Mesothelial cell of epicardium (in vitro differentiated cells): ENCODE results near the gene TAS1R1. TPM values are rescaled to one million over a fixed set of nuclear protein-coding genes. Genes with fewer than 3 reads are reported as not detected.
A peak's percentile ranks its signal among the peaks of the same experiment; 100 is the strongest.

Experiments used
- DNase-seq, 2 experiments: peaks; one replicate each; pipeline ENCODE4 v3.0.0; 2021; ENCODE audit warnings: low spot score in 2 of 2; ENCODE audit not compliant: unreplicated experiment in 2 of 2
- H3K27ac Mint-ChIP-seq: 2 replicates; pipeline ENCODE4 v1.8.0; 2021; ENCODE audit warnings: mixed read lengths
- H3K27me3 Mint-ChIP-seq: 2 replicates; pipeline ENCODE4 v1.8.0; 2021; ENCODE audit warnings: low read depth, mixed read lengths
- H3K36me3 Mint-ChIP-seq: 2 replicates; pipeline ENCODE4 v1.8.0; 2021; ENCODE audit warnings: mixed read lengths
- H3K4me1 Mint-ChIP-seq: 2 replicates; pipeline ENCODE4 v1.8.0; 2021; ENCODE audit warnings: mixed read lengths
- H3K4me3 Mint-ChIP-seq: 2 replicates; pipeline ENCODE4 v1.8.0; 2021; ENCODE audit warnings: mild to moderate bottlenecking, moderate library complexity, mixed read lengths
- H3K9me3 Mint-ChIP-seq: 2 replicates; pipeline ENCODE4 v1.8.0; 2021; ENCODE audit warnings: mixed read lengths
- CTCF ChIP-seq: fragments of 200-600 bp; sonication (generic); IDR thresholded peaks from one replicate; pipeline ENCODE4 v1.5.0; 2021; ENCODE audit warnings: antibody characterized with exemption; ENCODE audit not compliant: unreplicated experiment
- total RNA-seq: library from RNA; stranded (reverse); gene quantifications from 3 replicates; pipeline ENCODE4 v1.2.1, GENCODE V29; 2021

TAS1R1 gene
- total RNA-seq, 1 donor from 2014 or later, result not detected

- Mint-ChIP-seq H3K27me3 (no peaks in the 10 kb centered on the region), H3K27ac (peak within 1 kb of the TSS; percentile 98), H3K36me3 (no peaks in the 10 kb centered on the region), H3K4me3 (peak within 1 kb of the TSS; percentile 91), H3K9me3 (no peaks in the 10 kb centered on the region), H3K4me1 (peaks cover 30% of the 10 kb centered on the region)
- DNase-seq, result peak; percentile 100
- TF ChIP-seq CTCF, result no peak
Observed at GRCh38 chr1:6613361-6614018, 58.4 kb downstream of the TAS1R1 start, which contains the start of gene PHF13. TSS of gene PHF13 (plus strand) at chr1:6613731. CDS start at chr1:6614067, 336 bp downstream.

- H3K36me3 Mint-ChIP-seq, result no peaks in the 10 kb centered on the region
- no peak overlapping the region for H3K27ac Mint-ChIP-seq
- no peaks in the 10 kb centered on the region for H3K27me3 Mint-ChIP-seq
- peak; percentile 54 to 72 for DNase-seq
- peaks cover 30% of the 10 kb centered on the region for H3K4me1 Mint-ChIP-seq
- peak overlapping the region; percentile 73 for H3K4me3 Mint-ChIP-seq
- TF ChIP-seq CTCF, result no peak
- H3K9me3 Mint-ChIP-seq, result no peaks in the 10 kb centered on the region
Observed at GRCh38 chr1:6614019-6614928, 59.2 kb downstream of the TAS1R1 start.

GRCh38 chr1:6614929-6615785 lies 60.0 kb downstream of the TAS1R1 start:
- Mint-ChIP-seq H3K27me3 (no peaks in the 10 kb centered on the region), H3K4me1 (peaks cover 24% of the 10 kb centered on the region), H3K9me3 (no peaks in the 10 kb centered on the region), H3K36me3 (peaks cover 3% of the 10 kb centered on the region), H3K27ac (peak overlapping the region; percentile 85), H3K4me3 (peak overlapping the region; percentile 71)
- DNase-seq, result peak in 1 of 2 experiments; percentile 60
- TF ChIP-seq CTCF, result no peak

GRCh38 chr1:6619045-6619444 lies 63.9 kb downstream of the TAS1R1 start:
- DNase-seq, result no peak
- Mint-ChIP-seq H3K27ac (no peak overlapping the region), H3K9me3 (no peaks in the 10 kb centered on the region), H3K27me3 (no peaks in the 10 kb centered on the region), H3K36me3 (peaks cover 24% of the 10 kb centered on the region), H3K4me3 (no peak overlapping the region), H3K4me1 (peaks cover 26% of the 10 kb centered on the region)
- TF ChIP-seq CTCF, result no peak
